Frontal cortex (tissue), 4 donors: ENCODE data around the gene SCAMP4. TPM values are rescaled to one million over a fixed set of nuclear protein-coding genes. Genes with fewer than 3 reads are reported as not detected.
A peak's percentile ranks its signal among the peaks of the same experiment; 100 is the strongest.

Experiments
- DNase-seq, 2 donors: peaks; one replicate each; pipeline ENCODE4 v3.0.0; 2012; ENCODE audit warnings: low spot score in 2 of 2
- FAIRE-seq: peaks from 2 replicates; lab custom pipeline; 2012; peaks lifted over from hg19 to GRCh38; lab: Jason Lieb, UNC
- total RNA-seq: library from RNA; depleted of rRNA; stranded (reverse); fragments of >200 nt; gene quantifications from one replicate; pipeline ENCODE4 v1.2.3, GENCODE V29; 2014
- donor health status: control.
- donor health status: control.
- donor health status: control.

Gene SCAMP4
- total RNA-seq, 1 donor from 2014 or later, result 11.4 TPM

- DNase-seq (peak in 1 of 2 donors; percentile 50), FAIRE-seq (no peak)
These were observed 3.1 kb downstream of the SCAMP4 start for GRCh38 chr19:1908364-1908678.

- FAIRE-seq (no peak), DNase-seq (no peak)
These were observed 4.5 kb downstream of the SCAMP4 start for GRCh38 chr19:1909761-1910080.

GRCh38 chr19:1910177-1910576, 5.0 kb downstream of the SCAMP4 start:
- no peak for FAIRE-seq
- DNase-seq, result no peak

GRCh38 chr19:1911098-1911497, 5.9 kb downstream of the SCAMP4 start:
- DNase-seq, result no peak
- no peak for FAIRE-seq

- no peak for FAIRE-seq
These were observed 6.8 kb downstream of the SCAMP4 start for GRCh38 chr19:1911995-1912394.

GRCh38 chr19:1912760-1913505, 7.7 kb downstream of the SCAMP4 start:
- FAIRE-seq, result no peak
- no peak for DNase-seq

More at GRCh38 chr19:1911995-1912394, 6.8 kb downstream of the SCAMP4 start:
- DNase-seq, result no peak

GRCh38 chr19:1913781-1914577, 8.8 kb downstream of the SCAMP4 start:
- no peak for DNase-seq
- no peak for FAIRE-seq

GRCh38 chr19:1914826-1915341, 9.7 kb downstream of the SCAMP4 start:
- DNase-seq (no peak), FAIRE-seq (no peak)

- FAIRE-seq (no peak), DNase-seq (no peak)
These were observed 11.9 kb downstream of the SCAMP4 start for GRCh38 chr19:1917146-1917545.

- FAIRE-seq, result no peak
- DNase-seq, result no peak
These were observed 12.7 kb downstream of the SCAMP4 start for GRCh38 chr19:1917926-1918325.

- FAIRE-seq (no peak), DNase-seq (no peak)
These were observed 13.8 kb downstream of the SCAMP4 start for GRCh38 chr19:1918975-1919374.

GRCh38 chr19:1920644-1921043, 15.4 kb downstream of the SCAMP4 start:
- DNase-seq (no peak), FAIRE-seq (no peak)

GRCh38 chr19:1921326-1921725, 16.1 kb downstream of the SCAMP4 start:
- DNase-seq, result no peak
- FAIRE-seq, result no peak

- no peak for DNase-seq
- no peak for FAIRE-seq
These were observed 16.6 kb downstream of the SCAMP4 start for GRCh38 chr19:1921825-1922224.

- DNase-seq, result no peak
- no peak for FAIRE-seq
These were observed 17.6 kb downstream of the SCAMP4 start for GRCh38 chr19:1922803-1923202.

GRCh38 chr19:1923319-1923718, 18.1 kb downstream of the SCAMP4 start:
- no peak for FAIRE-seq
- no peak for DNase-seq

- no peak for DNase-seq
- no peak for FAIRE-seq
These were observed 19.2 kb downstream of the SCAMP4 start for GRCh38 chr19:1924320-1924961.

- no peak for FAIRE-seq
These were observed 20.3 kb downstream of the SCAMP4 start for GRCh38 chr19:1925544-1925943.

GRCh38 chr19:1929021-1929742, 24.0 kb downstream of the SCAMP4 start:
- no peak for FAIRE-seq

More at GRCh38 chr19:1925544-1925943, 20.3 kb downstream of the SCAMP4 start:
- no peak for DNase-seq

GRCh38 chr19:1931445-1931844, 26.2 kb downstream of the SCAMP4 start:
- FAIRE-seq (no peak), DNase-seq (no peak)

More at GRCh38 chr19:1929021-1929742, 24.0 kb downstream of the SCAMP4 start:
- DNase-seq, result peak; percentile 74 to 88
